Sigmoid colon (tissue), 4 donors: Measurements from ENCODE around the gene MTCP1.

Experiments
- CTCF ChIP-seq, 4 experiments: fragments of 450-650 bp in 3 of 4; fragments of 200-600 bp in 1 of 4; IDR thresholded peaks; one replicate each; pipeline ENCODE4 v1.5.1; 2016 to 2019; ENCODE audit warnings: antibody characterized with exemption in 4 of 4, mild to moderate bottlenecking in 3 of 4, moderate library complexity in 2 of 4
- EP300 ChIP-seq, 4 donors: sonication (generic); formaldehyde crosslinking; IDR thresholded peaks; one replicate each; pipeline ENCODE4 v1.6.1; 2017; ENCODE audit warnings: antibody characterized with exemption in 4 of 4
- POLR2A ChIP-seq, 2 donors: fragments of 450-650 bp; IDR thresholded peaks; one replicate each; pipeline ENCODE4 v1.6.1; 2016; ENCODE audit warnings: antibody characterized with exemption in 2 of 2, mild to moderate bottlenecking in 2 of 2, moderate library complexity in 2 of 2

DNA sequence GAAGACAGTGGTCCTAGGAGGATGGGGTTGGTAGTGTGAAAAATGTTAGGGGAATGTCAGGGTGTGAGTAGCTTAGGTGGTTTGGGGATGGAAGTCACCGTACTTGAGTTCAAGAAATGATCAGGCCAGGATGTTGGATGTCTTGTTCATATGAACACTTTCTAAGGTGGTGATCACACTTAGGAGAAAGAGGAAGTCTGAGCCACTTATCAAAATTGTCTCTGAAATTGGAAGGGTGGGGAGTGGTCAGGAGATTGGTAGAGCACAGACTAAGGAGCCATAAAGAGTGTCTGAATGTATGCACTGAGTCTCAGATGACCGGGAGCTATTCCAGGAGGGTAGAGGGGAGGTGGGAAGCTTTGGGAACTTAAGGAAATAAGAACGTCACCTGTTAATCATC, 17.3 kb downstream of the MTCP1 start:
- TF ChIP-seq CTCF (IDR thresholded peaks at IDR 0.05) (no peak), POLR2A (IDR thresholded peaks at IDR 0.05) (no peak), EP300 (IDR thresholded peaks at IDR 0.05) (no peak)
